HepG2 (cell line): ENCODE results near the gene MCF2L. TPM values are rescaled to one million over a fixed set of nuclear protein-coding genes. Genes with fewer than 3 reads are reported as not detected.

Experiments
- ATAC-seq: fragments of 200-7000 bp; cut with Tn5 transposase; 3 replicates; pipeline ENCODE4 v1.9.1; 2020; ENCODE audit warnings: mild to moderate bottlenecking, moderate library complexity
- BruUV-seq: library from RNA; stranded (reverse); fragments of 400-500 nt; replicated peaks from 2 replicates; lab custom pipeline; 2021; lab: Mats Ljungman, UMichigan
- CTCF ChIA-PET: fragments of 300-600 bp; formaldehyde crosslinking; extraction: SDS; loops from one replicate; lab custom pipeline; 2021; ENCODE audit warnings: low total read pairs, inconsistent platforms, low intra/inter-chr PET ratio; lab: Yijun Ruan, JAX
- POLR2A ChIA-PET: fragments of 350-600 bp; sonication (Branson Sonifier 250); formaldehyde crosslinking; loops from one replicate; lab custom pipeline; 2020; ENCODE audit warnings: antibody characterized with exemption, inconsistent platforms; lab: Yijun Ruan, JAX
- DNase-seq: peaks from one replicate; pipeline ENCODE4 v3.0.0-alpha.2; 2015; ENCODE audit warnings: low spot score
- FAIRE-seq: peaks from 3 replicates; lab custom pipeline; 2011; peaks lifted over from hg19 to GRCh38; lab: Jason Lieb, UNC
- H2AFZ ChIP-seq: one replicate; pipeline ENCODE4 v1.6.1; 2011; ENCODE audit warnings: low read length, inconsistent platforms
- H3K27ac ChIP-seq: fragments of 300-600 bp; 3 replicates; pipeline ENCODE4 v1.8.0; 2011; ENCODE audit warnings: mixed run types, mild to moderate bottlenecking, mixed read lengths, low read length, inconsistent platforms; ENCODE audit not compliant: insufficient read depth; ENCODE audit errors: extremely low read length
- H3K27me3 ChIP-seq, 2 experiments: fragments of 200-600 bp in 1 of 2; 2 replicates in 1 of 2; 3 replicates in 1 of 2; pipeline versions ENCODE4 v1.6.0 to v1.8.0; 2011; ENCODE audit warnings: low read length in 2 of 2, mild to moderate bottlenecking in 2 of 2, moderate library complexity in 2 of 2, inconsistent platforms in 1 of 2; ENCODE audit not compliant: insufficient read depth in 2 of 2, control insufficient read depth in 1 of 2
- H3K36me3 ChIP-seq, 2 experiments: fragments of 200-600 bp in 1 of 2; replicated peaks in 1 of 2; 2 replicates in 1 of 2; 3 replicates in 1 of 2; pipeline versions ENCODE4 v1.5.1 to v1.8.0; 2011; ENCODE audit warnings: low read length in 2 of 2, inconsistent platforms in 1 of 2; ENCODE audit not compliant: insufficient read depth in 2 of 2, control insufficient read depth in 1 of 2
- H3K4me1 ChIP-seq: 2 replicates; pipeline ENCODE4 v1.5.1; 2012; ENCODE audit warnings: low read length, inconsistent platforms; ENCODE audit not compliant: insufficient read depth
- H3K4me2 ChIP-seq: 2 replicates; pipeline ENCODE4 v1.6.0; 2011; ENCODE audit warnings: low read depth, low read length, inconsistent platforms
- H3K4me3 ChIP-seq, 3 experiments: fragments of 200-600 bp in 1 of 3; sonication (generic), shearing (Covaris generic) in 1 of 3; replicated peaks in 1 of 3; 2 replicates each; pipeline ENCODE4 v1.5.1; 2011 to 2016; ENCODE audit warnings: low read length in 3 of 3, inconsistent platforms in 2 of 3, low read depth in 2 of 3, mild to moderate bottlenecking in 2 of 3, control low read depth in 1 of 3, mixed read lengths in 1 of 3; ENCODE audit not compliant: insufficient read depth in 1 of 3
- H3K79me2 ChIP-seq: one replicate; pipeline ENCODE4 v1.6.1; 2011; ENCODE audit warnings: low read length, inconsistent platforms; ENCODE audit not compliant: insufficient read depth
- H3K9ac ChIP-seq: 2 replicates; pipeline ENCODE4 v1.6.0; 2011; ENCODE audit warnings: mild to moderate bottlenecking, low read depth, low read length, inconsistent platforms; ENCODE audit not compliant: insufficient read depth
- H3K9me3 ChIP-seq: 2 replicates; pipeline ENCODE4 v1.5.1; 2012; ENCODE audit warnings: mild to moderate bottlenecking, low read length
- H4K20me1 ChIP-seq: 2 replicates; pipeline ENCODE4 v1.6.0; 2011; ENCODE audit warnings: inconsistent platforms, mild to moderate bottlenecking, low read length, moderate library complexity; ENCODE audit not compliant: insufficient read depth
- ETV6 ChIP-seq: sonication (generic); formaldehyde crosslinking; conservative IDR thresholded peaks from 2 replicates; pipeline ENCODE4 v1.4.0; 2020; ENCODE audit warnings: missing genetic modification reagents
- LBX2 ChIP-seq: sonication (generic); formaldehyde crosslinking; IDR thresholded peaks from 2 replicates; pipeline ENCODE4 v1.5.0; 2020; ENCODE audit warnings: missing genetic modification reagents, mild to moderate bottlenecking, borderline replicate concordance
- MLX ChIP-seq: IDR thresholded peaks from 2 replicates; pipeline ENCODE4 v1.6.1; 2016
- RNF219 ChIP-seq: sonication (generic); formaldehyde crosslinking; IDR thresholded peaks from 2 replicates; pipeline ENCODE4 v1.5.0; 2020; ENCODE audit warnings: mild to moderate bottlenecking, missing genetic modification reagents
- SNAI1 ChIP-seq: sonication (generic); formaldehyde crosslinking; IDR thresholded peaks from 2 replicates; pipeline ENCODE4 v1.5.0; 2020; ENCODE audit warnings: mild to moderate bottlenecking, missing genetic modification reagents, borderline replicate concordance
- ZBTB7A ChIP-seq: sonication (generic); formaldehyde crosslinking; IDR thresholded peaks from 2 replicates; pipeline ENCODE4 v1.8.0; 2022; ENCODE audit warnings: mild to moderate bottlenecking, missing genetic modification reagents
- ZFP36 ChIP-seq: fragments of 150-350 bp; IDR thresholded peaks from 2 replicates; pipeline ENCODE4 v1.6.1; 2018; ENCODE audit warnings: borderline replicate concordance, low read length, low read depth; ENCODE audit not compliant: partially characterized antibody
- ZKSCAN8 ChIP-seq: IDR thresholded peaks from 2 replicates; pipeline ENCODE4 v1.6.1; 2016; ENCODE audit warnings: borderline replicate concordance, missing genetic modification reagents, missing compliant biosample characterization
- ZNF274 ChIP-seq: sonication (generic); formaldehyde crosslinking; IDR thresholded peaks from 2 replicates; pipeline ENCODE4 v1.5.1; 2020; ENCODE audit warnings: mild to moderate bottlenecking, missing genetic modification reagents
- ZNF512 ChIP-seq: sonication (generic); formaldehyde crosslinking; IDR thresholded peaks from 2 replicates; pipeline ENCODE4 v1.4.0; 2020; ENCODE audit warnings: mild to moderate bottlenecking, missing genetic modification reagents
- ZNF772 ChIP-seq: sonication (generic); formaldehyde crosslinking; IDR thresholded peaks from 2 replicates; pipeline ENCODE4 v1.5.0; 2020; ENCODE audit warnings: mild to moderate bottlenecking, missing genetic modification reagents
- ZNF782 ChIP-seq: sonication (generic); formaldehyde crosslinking; IDR thresholded peaks from 2 replicates; pipeline ENCODE4 v1.4.0; 2020; ENCODE audit warnings: missing genetic modification reagents, mild to moderate bottlenecking, borderline replicate concordance
- ZNF839 ChIP-seq: sonication (generic); formaldehyde crosslinking; IDR thresholded peaks from 2 replicates; pipeline ENCODE4 v1.4.0; 2020; ENCODE audit warnings: missing genetic modification reagents, mild to moderate bottlenecking, borderline replicate concordance
- WGBS: methylation state at CpG from one replicate; pipeline ENCODE4 v1.1.6; 2017; ENCODE audit warnings: low lambda C conversion rate; 5-methylcytosine and 5-hydroxymethylcytosine counted together
- in situ Hi-C: cut with HindIII; loops from 2 replicates; pipeline ENCODE4 v1.10.0; 2017; ENCODE audit warnings: low pct_unique_long_range_greater_than_20kb; ENCODE audit not compliant: extremely low pct_ligation_motif_present
- intact Hi-C: fragments of 100-400 bp; cut with micrococcal nuclease; formaldehyde crosslinking; loops from one replicate; pipeline ENCODE4 v1.10.0; 2022; ENCODE audit not compliant: unreplicated experiment
- polyA plus RNA-seq, 8 experiments: library from polyadenylated mRNA; depleted of rRNA in 3 of 8; stranded (reverse) in 7 of 8; unstranded in 1 of 8; fragments of >200 nt; fragmentation: Illumina TruSeq in 4 of 8; extraction: Trizol in 4 of 8; gene quantifications; 2 replicates each; pipeline versions ENCODE4 v1.2.1 to v1.2.3, GENCODE V29; 2011 to 2016; ENCODE audit warnings: low read depth in 4 of 8, missing spikeins in 1 of 8, mixed read lengths in 1 of 8; ENCODE audit not compliant: insufficient read depth in 1 of 8
- total RNA-seq, 5 experiments: library from RNA; depleted of rRNA; stranded (reverse); fragments of >200 nt; fragmentation: Illumina TruSeq; extraction: Trizol; gene quantifications; 2 replicates each; pipeline ENCODE4 v1.2.3, GENCODE V29; 2016; ENCODE audit warnings: low read depth in 1 of 5

MCF2L gene
- total and polyA plus RNA-seq, 2 of the 13 experiments (the other 11 are each of a cell fraction or from before 2014, with no cell fraction given), result 19.4 to 28.4 TPM

- no peaks in the 10 kb centered on the region for H3K9me3 ChIP-seq
- no peak overlapping the region for H3K4me2 ChIP-seq
- H3K4me1 ChIP-seq, result peaks cover 58% of the 10 kb centered on the region
- ATAC-seq (no peak), FAIRE-seq (no peak), DNase-seq (no peak)
- TF ChIP-seq MLX, result no peak
- no peak for TF ChIP-seq ZFP36
- TF ChIP-seq ETV6 (CRISPR knock-in tag), result no peak
- TF ChIP-seq ZKSCAN8 (CRISPR knock-in tag), result no peak
- TF ChIP-seq RNF219, result no peak
- TF ChIP-seq ZNF512 (CRISPR knock-in tag), result no peak
- TF ChIP-seq ZNF839 (CRISPR knock-in tag), result no peak
- no peak for TF ChIP-seq ZBTB7A (CRISPR knock-in tag)
- TF ChIP-seq LBX2, result no peak
- no peak for TF ChIP-seq ZNF772
- no peak for TF ChIP-seq ZNF782 (CRISPR knock-in tag)
- TF ChIP-seq SNAI1 (CRISPR knock-in tag), result no peak
- TF ChIP-seq ZNF274 (CRISPR knock-in tag), result no peak
- whole genome bisulfite sequencing, result 68% methylated on average over 11 of the region's 30 CpGs
- H3K79me2 ChIP-seq, result peaks cover 4% of the 10 kb centered on the region
- intact Hi-C loops, result no loop called here
- H3K4me3 ChIP-seq, result no peak overlapping the region
- peaks cover 0 to 2% of the 10 kb centered on the region in 2 experiments; a peak in 2 of 5 replicates for H3K36me3 ChIP-seq
- H3K27me3 ChIP-seq, result no peaks in the 10 kb centered on the region
- CTCF ChIA-PET, result no interaction called here
- no peak overlapping the region for H3K9ac ChIP-seq
- in situ Hi-C loops, result no loop called here
- BruUV-seq, result no TSS peak
- H3K27ac ChIP-seq, result no peak overlapping the region
- POLR2A ChIA-PET, result interaction anchor here (3.2 kb wide), 1 partner anchor 12 kb away, joined by 11 read pairs; no protein-coding TSS in a partner anchor
- no peak overlapping the region for H2AFZ ChIP-seq
- no peaks in the 10 kb centered on the region for H4K20me1 ChIP-seq
Observed at GRCh38 chr13:112997188-112998130, 28.4 kb downstream of the MCF2L start.
